Loucy (cell line): ENCODE measurements around the gene ZNF775.

ENCODE experiments used
- EZH2phosphoT487 ChIP-seq: fragments of 200-600 bp; IDR thresholded peaks from 2 replicates; pipeline ENCODE4 v1.6.1; 2018; ENCODE audit warnings: antibody characterized with exemption, mild to moderate bottlenecking, moderate library complexity, borderline replicate concordance
- TF ChIP-seq, protein P1 (sequence below): fragments of 200-600 bp; sonication (generic); conservative IDR thresholded peaks from 2 replicates; pipeline ENCODE4 v1.5.1; 2014; ENCODE audit warnings: mild to moderate bottlenecking, antibody characterized with exemption, low read length

DNA sequence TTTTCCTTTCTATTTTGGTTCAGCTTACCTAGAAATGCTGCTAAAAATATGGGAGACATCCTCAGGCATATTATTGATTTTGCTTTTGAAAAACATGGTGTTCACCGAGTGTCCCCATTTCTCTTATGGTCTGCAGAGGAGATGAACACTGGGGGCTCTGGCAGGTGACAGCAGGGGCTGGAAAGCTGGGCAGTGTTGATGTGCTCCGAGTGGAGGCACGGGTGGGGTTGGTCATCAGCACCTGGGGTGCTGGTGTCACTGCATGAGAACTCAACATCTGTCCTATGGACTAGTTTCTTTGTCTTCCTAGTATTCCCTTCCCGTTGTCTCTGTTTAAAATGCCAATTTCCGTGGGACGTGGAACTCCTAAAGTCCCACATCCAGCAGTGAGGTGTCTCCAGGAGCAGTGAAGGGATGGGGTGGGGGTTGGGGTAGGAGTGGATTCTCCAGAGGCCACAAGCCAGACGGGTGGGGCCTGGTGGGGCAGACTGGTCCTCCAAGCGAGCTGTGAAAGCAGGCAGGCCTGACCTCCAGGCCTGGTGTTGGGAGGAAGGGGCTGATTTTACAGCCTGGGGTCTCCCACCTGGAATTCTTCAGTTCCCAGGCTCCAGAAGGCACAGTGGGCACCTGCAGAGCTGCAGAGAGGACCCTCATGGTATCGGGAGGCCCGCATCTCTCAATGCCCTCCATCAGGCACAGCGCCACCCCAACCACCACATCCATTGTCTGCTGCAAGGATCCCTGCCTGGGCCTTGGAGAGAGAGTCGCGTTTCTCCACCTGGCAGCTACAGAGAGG, 24.4 kb downstream of the ZNF775 start:
- TF ChIP-seq EZH2phosphoT487 = no peak
- TF ChIP-seq, protein P1, sequence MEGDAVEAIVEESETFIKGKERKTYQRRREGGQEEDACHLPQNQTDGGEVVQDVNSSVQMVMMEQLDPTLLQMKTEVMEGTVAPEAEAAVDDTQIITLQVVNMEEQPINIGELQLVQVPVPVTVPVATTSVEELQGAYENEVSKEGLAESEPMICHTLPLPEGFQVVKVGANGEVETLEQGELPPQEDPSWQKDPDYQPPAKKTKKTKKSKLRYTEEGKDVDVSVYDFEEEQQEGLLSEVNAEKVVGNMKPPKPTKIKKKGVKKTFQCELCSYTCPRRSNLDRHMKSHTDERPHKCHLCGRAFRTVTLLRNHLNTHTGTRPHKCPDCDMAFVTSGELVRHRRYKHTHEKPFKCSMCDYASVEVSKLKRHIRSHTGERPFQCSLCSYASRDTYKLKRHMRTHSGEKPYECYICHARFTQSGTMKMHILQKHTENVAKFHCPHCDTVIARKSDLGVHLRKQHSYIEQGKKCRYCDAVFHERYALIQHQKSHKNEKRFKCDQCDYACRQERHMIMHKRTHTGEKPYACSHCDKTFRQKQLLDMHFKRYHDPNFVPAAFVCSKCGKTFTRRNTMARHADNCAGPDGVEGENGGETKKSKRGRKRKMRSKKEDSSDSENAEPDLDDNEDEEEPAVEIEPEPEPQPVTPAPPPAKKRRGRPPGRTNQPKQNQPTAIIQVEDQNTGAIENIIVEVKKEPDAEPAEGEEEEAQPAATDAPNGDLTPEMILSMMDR = no peak
